SK-N-SH (cell line): ENCODE measurements around the gene UPP2. TPM values are rescaled to one million over a fixed set of nuclear protein-coding genes. Genes with fewer than 3 reads are reported as not detected.

Source experiments
- CTCF ChIA-PET: fragments of 300-600, 350-600 bp; formaldehyde crosslinking; extraction: SDS; loops from one replicate; lab custom pipeline; 2021; lab: Yijun Ruan, JAX
- POLR2A ChIA-PET: fragments of 350-600 bp; sonication (Branson Sonifier 250); formaldehyde crosslinking; extraction: SDS; loops from one replicate; lab custom pipeline; 2020; ENCODE audit warnings: antibody characterized with exemption, inconsistent platforms; lab: Yijun Ruan, JAX
- DNase-seq: peaks from one replicate; pipeline ENCODE4 v3.0.0; 2012
- H2AFZ ChIP-seq: fragments of 200-600 bp; sonication (generic); 2 replicates; pipeline ENCODE4 v1.8.1; 2016; ENCODE audit warnings: antibody characterized with exemption, mild to moderate bottlenecking, low read depth
- H3F3A ChIP-seq: fragments of 200-600 bp; sonication (generic); replicated peaks from 2 replicates; pipeline ENCODE3; 2016; ENCODE audit warnings: antibody characterized with exemption, mild to moderate bottlenecking; ENCODE audit not compliant: insufficient read depth
- H3K27ac ChIP-seq, 2 experiments: fragments of 200-500 bp in 1 of 2; fragments of 200-600 bp in 1 of 2; sonication (Bioruptor generic) in 1 of 2; sonication (generic), shearing (Covaris generic) in 1 of 2; 2 replicates each; pipeline versions ENCODE4 v1.5.1 to v1.6.1; 2014 to 2016; ENCODE audit warnings: low read depth in 2 of 2, inconsistent platforms in 1 of 2, low read length in 1 of 2, mild to moderate bottlenecking in 1 of 2, mixed read lengths in 1 of 2
- H3K27me3 ChIP-seq: fragments of 200-600 bp; sonication (generic), shearing (Covaris generic); 2 replicates; pipeline ENCODE4 v1.6.1; 2016; ENCODE audit warnings: mixed run types; ENCODE audit not compliant: insufficient read depth
- H3K36me3 ChIP-seq, 2 experiments: fragments of 200-500 bp in 1 of 2; fragments of 200-600 bp in 1 of 2; sonication (Bioruptor generic) in 1 of 2; sonication (generic) in 1 of 2; replicated peaks in 1 of 2; 2 replicates each; pipeline versions ENCODE3 to v1.5.1; 2014 to 2016; ENCODE audit warnings: low read length in 1 of 2, mild to moderate bottlenecking in 1 of 2; ENCODE audit not compliant: insufficient read depth in 2 of 2, control insufficient read depth in 1 of 2
- H3K4me1 ChIP-seq, 2 experiments: fragments of 200-500 bp in 1 of 2; fragments of 200-600 bp in 1 of 2; sonication (Bioruptor generic) in 1 of 2; sonication (generic), shearing (Covaris generic) in 1 of 2; 2 replicates each; pipeline versions ENCODE4 v1.5.1 to v1.6.1; 2014 to 2016; ENCODE audit warnings: low read depth in 1 of 2, low read length in 1 of 2, mixed run types in 1 of 2; ENCODE audit not compliant: insufficient read depth in 2 of 2, control insufficient read depth in 1 of 2
- H3K4me2 ChIP-seq: fragments of 200-600 bp; sonication (generic), shearing (Covaris generic); 2 replicates; pipeline ENCODE4 v1.6.1; 2017; ENCODE audit warnings: mixed run types
- H3K4me3 ChIP-seq, 2 experiments: fragments of 200-500 bp in 1 of 2; fragments of 200-600 bp in 1 of 2; sonication (Bioruptor generic) in 1 of 2; sonication (generic), shearing (Covaris generic) in 1 of 2; 2 replicates each; pipeline versions ENCODE4 v1.5.1 to v1.8.1; 2014 to 2016; ENCODE audit warnings: low read depth in 2 of 2, inconsistent platforms in 1 of 2, low read length in 1 of 2, mild to moderate bottlenecking in 1 of 2, mixed read lengths in 1 of 2, moderate library complexity in 1 of 2
- H3K79me2 ChIP-seq: fragments of 200-600 bp; sonication (generic); 2 replicates; pipeline ENCODE4 v1.8.1; 2017; ENCODE audit warnings: mild to moderate bottlenecking; ENCODE audit not compliant: insufficient read depth
- H3K9ac ChIP-seq: fragments of 200-600 bp; sonication (generic); 2 replicates; pipeline ENCODE4 v1.6.1; 2017; ENCODE audit warnings: mixed run types
- H3K9me2 ChIP-seq: fragments of 200-600 bp; sonication (generic); 2 replicates; pipeline ENCODE4 v1.6.1; 2017; ENCODE audit warnings: mixed run types
- H3K9me3 ChIP-seq: fragments of 200-600 bp; sonication (generic); 2 replicates; pipeline ENCODE4 v1.6.1; 2017; ENCODE audit warnings: mixed run types, mild to moderate bottlenecking, moderate library complexity
- H4K20me1 ChIP-seq: fragments of 200-600 bp; sonication (generic); 2 replicates; pipeline ENCODE4 v1.6.1; 2017; ENCODE audit warnings: mild to moderate bottlenecking, mixed run types; ENCODE audit not compliant: insufficient read depth
- EP300 ChIP-seq, 2 experiments: IDR thresholded peaks; 2 replicates each; pipeline versions ENCODE4 v1.4.0 to v1.6.1; 2012; ENCODE audit warnings: borderline replicate concordance in 1 of 2, low read depth in 1 of 2, low read length in 1 of 2
- EZH2phosphoT487 ChIP-seq: fragments of 200-600 bp; sonication (generic); IDR thresholded peaks from 2 replicates; pipeline ENCODE4 v1.6.1; 2017; ENCODE audit warnings: low read depth, mixed run types, mild to moderate bottlenecking, antibody characterized with exemption, moderate library complexity, borderline replicate concordance
- FOSL2 ChIP-seq: IDR thresholded peaks from 2 replicates; pipeline ENCODE4 v1.4.0; 2012; ENCODE audit warnings: low read depth, mild to moderate bottlenecking, moderate library complexity, borderline replicate concordance
- NRF1 ChIP-seq: IDR thresholded peaks from 2 replicates; pipeline ENCODE4 v1.6.1; 2012; ENCODE audit warnings: low read depth, mild to moderate bottlenecking, low read length
- RAD21 ChIP-seq: IDR thresholded peaks from 2 replicates; pipeline ENCODE4 v1.6.1; 2012; ENCODE audit warnings: mild to moderate bottlenecking, low read length
- RCOR1 ChIP-seq: fragments of 150-350 bp; IDR thresholded peaks from 2 replicates; pipeline ENCODE4 v1.6.1; 2017; ENCODE audit warnings: antibody characterized with exemption, low read length
- SMC3 ChIP-seq: IDR thresholded peaks from 2 replicates; pipeline ENCODE4 v1.6.1; 2012; ENCODE audit warnings: low read depth, low read length, improper control_type of control experiment
- TAF1 ChIP-seq: IDR thresholded peaks from 2 replicates; pipeline ENCODE4 v1.6.1; 2012; ENCODE audit warnings: low read depth, mild to moderate bottlenecking, low read length, moderate library complexity, borderline replicate concordance
- YY1 ChIP-seq: IDR thresholded peaks from 2 replicates; pipeline ENCODE4 v1.4.0; 2012; ENCODE audit warnings: low read depth, mild to moderate bottlenecking
- WGBS: methylation state at CpG from one replicate; pipeline ENCODE4 v1.1.6; 2017; ENCODE audit warnings: low lambda C conversion rate; 5-methylcytosine and 5-hydroxymethylcytosine counted together
- polyA plus RNA-seq, 3 experiments: library from polyadenylated mRNA; depleted of rRNA; stranded (reverse); fragments of >200 nt; gene quantifications; 2 replicates each; pipeline ENCODE4 v1.2.3, GENCODE V29; 2012
- TF ChIP-seq, protein P1 (sequence below): IDR thresholded peaks from 2 replicates; pipeline ENCODE4 v1.4.0; 2012; ENCODE audit warnings: low read depth, borderline replicate concordance
- TF ChIP-seq, protein P2 (sequence below): IDR thresholded peaks from 2 replicates; pipeline ENCODE4 v1.4.0; 2012; ENCODE audit warnings: low read depth, borderline replicate concordance
- TF ChIP-seq, protein P3 (sequence below): fragments of 200-600 bp; sonication (generic); IDR thresholded peaks from 2 replicates; pipeline ENCODE4 v1.6.1; 2017; ENCODE audit warnings: antibody characterized with exemption, mild to moderate bottlenecking, moderate library complexity

The UPP2 gene
- polyA plus RNA-seq, 1 of the 3 experiments (the other 2 are of a cell fraction), result not detected

DNA sequence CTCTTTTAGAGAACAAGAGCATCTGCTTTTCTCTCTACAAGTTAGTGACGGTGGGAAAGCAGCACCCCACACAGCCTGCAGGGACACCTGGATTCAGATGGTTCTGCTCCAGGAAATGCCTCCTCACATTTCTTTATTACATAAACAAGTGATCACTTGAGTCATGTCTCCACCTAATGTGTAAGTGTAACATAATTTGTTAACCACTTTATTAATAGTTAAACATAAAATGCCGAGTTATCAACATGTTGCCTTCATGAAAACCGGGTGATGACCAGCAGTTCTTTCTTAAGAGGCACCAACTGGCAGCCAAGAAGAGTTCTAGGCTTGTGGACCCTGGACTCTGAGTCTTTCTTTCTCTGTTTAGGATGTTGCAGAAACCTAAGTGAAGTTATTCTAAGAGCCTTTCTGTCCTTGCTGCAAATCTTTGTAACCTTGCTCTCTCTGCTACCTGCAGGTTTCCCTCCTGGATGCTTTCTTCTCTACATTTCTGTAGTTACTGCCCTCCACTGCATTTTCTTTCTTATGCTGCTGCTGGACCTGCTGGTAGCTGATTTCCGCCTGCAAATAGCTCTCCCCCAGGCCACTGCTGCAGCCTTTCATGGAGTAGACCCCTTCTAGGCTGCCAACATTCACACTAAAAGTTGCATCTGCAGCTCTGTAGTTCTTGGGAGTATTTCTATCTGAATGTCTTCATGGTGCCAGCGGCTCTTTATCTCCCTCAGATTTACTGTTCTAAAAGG is 24.3 kb downstream of the UPP2 start:
- Histone ChIP-seq H3K4me3 (no peak overlapping the region), H3K4me1 (no peaks in the 10 kb centered on the region), H3F3A (no peaks in the 10 kb centered on the region), H3K27ac (no peak overlapping the region), H3K27me3 (no peaks in the 10 kb centered on the region), H3K9ac (no peak overlapping the region), H3K79me2 (no peaks in the 10 kb centered on the region), H2AFZ (no peak overlapping the region), H3K4me2 (no peak overlapping the region), H4K20me1 (no peaks in the 10 kb centered on the region), H3K9me2 (no peaks in the 10 kb centered on the region), H3K9me3 (no peaks in the 10 kb centered on the region), H3K36me3 (no peaks in the 10 kb centered on the region)
- no peak for DNase-seq
- ChIA-PET POLR2A (no interaction called here), CTCF (no interaction called here)
- WGBS, result 45% methylated on average over 5 of the region's 5 CpGs
- TF ChIP-seq, protein P1, sequence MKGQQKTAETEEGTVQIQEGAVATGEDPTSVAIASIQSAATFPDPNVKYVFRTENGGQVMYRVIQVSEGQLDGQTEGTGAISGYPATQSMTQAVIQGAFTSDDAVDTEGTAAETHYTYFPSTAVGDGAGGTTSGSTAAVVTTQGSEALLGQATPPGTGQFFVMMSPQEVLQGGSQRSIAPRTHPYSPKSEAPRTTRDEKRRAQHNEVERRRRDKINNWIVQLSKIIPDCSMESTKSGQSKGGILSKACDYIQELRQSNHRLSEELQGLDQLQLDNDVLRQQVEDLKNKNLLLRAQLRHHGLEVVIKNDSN, result no peak
- TF ChIP-seq EZH2phosphoT487 (no peak), TAF1 (no peak), SMC3 (no peak), YY1 (no peak)

- DNase-seq, result no peak
- no peak overlapping the region for H3K9ac ChIP-seq
- no peaks in the 10 kb centered on the region for H3K9me3 ChIP-seq
- no peak overlapping the region for H3K4me3 ChIP-seq
- no peaks in the 10 kb centered on the region for H3K36me3 ChIP-seq
- H3K9me2 ChIP-seq, result no peaks in the 10 kb centered on the region
- no peaks in the 10 kb centered on the region for H3K79me2 ChIP-seq
- H3K27ac ChIP-seq, result no peak overlapping the region
- H2AFZ ChIP-seq, result no peak overlapping the region
- H3K27me3 ChIP-seq, result no peaks in the 10 kb centered on the region
- H4K20me1 ChIP-seq, result no peaks in the 10 kb centered on the region
- POLR2A ChIA-PET, result no interaction called here
- WGBS, result 20% methylated on average over 1 of the region's 1 CpG
- H3K4me2 ChIP-seq, result no peak overlapping the region
- TF ChIP-seq, protein P2, sequence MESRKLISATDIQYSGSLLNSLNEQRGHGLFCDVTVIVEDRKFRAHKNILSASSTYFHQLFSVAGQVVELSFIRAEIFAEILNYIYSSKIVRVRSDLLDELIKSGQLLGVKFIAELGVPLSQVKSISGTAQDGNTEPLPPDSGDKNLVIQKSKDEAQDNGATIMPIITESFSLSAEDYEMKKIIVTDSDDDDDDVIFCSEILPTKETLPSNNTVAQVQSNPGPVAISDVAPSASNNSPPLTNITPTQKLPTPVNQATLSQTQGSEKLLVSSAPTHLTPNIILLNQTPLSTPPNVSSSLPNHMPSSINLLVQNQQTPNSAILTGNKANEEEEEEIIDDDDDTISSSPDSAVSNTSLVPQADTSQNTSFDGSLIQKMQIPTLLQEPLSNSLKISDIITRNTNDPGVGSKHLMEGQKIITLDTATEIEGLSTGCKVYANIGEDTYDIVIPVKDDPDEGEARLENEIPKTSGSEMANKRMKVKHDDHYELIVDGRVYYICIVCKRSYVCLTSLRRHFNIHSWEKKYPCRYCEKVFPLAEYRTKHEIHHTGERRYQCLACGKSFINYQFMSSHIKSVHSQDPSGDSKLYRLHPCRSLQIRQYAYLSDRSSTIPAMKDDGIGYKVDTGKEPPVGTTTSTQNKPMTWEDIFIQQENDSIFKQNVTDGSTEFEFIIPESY, result no peak
- no peak for TF ChIP-seq RCOR1
- TF ChIP-seq, protein P3, sequence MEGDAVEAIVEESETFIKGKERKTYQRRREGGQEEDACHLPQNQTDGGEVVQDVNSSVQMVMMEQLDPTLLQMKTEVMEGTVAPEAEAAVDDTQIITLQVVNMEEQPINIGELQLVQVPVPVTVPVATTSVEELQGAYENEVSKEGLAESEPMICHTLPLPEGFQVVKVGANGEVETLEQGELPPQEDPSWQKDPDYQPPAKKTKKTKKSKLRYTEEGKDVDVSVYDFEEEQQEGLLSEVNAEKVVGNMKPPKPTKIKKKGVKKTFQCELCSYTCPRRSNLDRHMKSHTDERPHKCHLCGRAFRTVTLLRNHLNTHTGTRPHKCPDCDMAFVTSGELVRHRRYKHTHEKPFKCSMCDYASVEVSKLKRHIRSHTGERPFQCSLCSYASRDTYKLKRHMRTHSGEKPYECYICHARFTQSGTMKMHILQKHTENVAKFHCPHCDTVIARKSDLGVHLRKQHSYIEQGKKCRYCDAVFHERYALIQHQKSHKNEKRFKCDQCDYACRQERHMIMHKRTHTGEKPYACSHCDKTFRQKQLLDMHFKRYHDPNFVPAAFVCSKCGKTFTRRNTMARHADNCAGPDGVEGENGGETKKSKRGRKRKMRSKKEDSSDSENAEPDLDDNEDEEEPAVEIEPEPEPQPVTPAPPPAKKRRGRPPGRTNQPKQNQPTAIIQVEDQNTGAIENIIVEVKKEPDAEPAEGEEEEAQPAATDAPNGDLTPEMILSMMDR, result no peak
- no peak for TF ChIP-seq FOSL2
- no peak for TF ChIP-seq EZH2phosphoT487
- TF ChIP-seq EP300 (IDR thresholded peaks at IDR 0.05; ENCODE audit: borderline replicate concordance in 1 of 2, low read depth in 1 of 2, low read length in 1 of 2), result no peak
- no peak for TF ChIP-seq RAD21
- TF ChIP-seq NRF1, result no peak
- no peaks in the 10 kb centered on the region for H3K4me1 ChIP-seq
- CTCF ChIA-PET, result no interaction called here
- H3F3A ChIP-seq, result no peaks in the 10 kb centered on the region
These were observed 25.7 kb downstream of the UPP2 start for GRCh38 chr2:158127380-158127804.
